Astrocyte (in vitro differentiated cells and primary cell): Measurements from ENCODE around the gene HLA-A. TPM values are rescaled to one million over a fixed set of nuclear protein-coding genes. Genes with fewer than 3 reads are reported as not detected.

ENCODE experiments used
- DNase-seq: peaks from one replicate; pipeline ENCODE4 v3.0.0-alpha.2; 2010; ENCODE audit warnings: low read depth
- FAIRE-seq: peaks from 2 replicates; lab custom pipeline; 2011; peaks lifted over from hg19 to GRCh38; lab: Jason Lieb, UNC
- H2AFZ ChIP-seq: 2 replicates; pipeline ENCODE4 v1.6.0; 2012; ENCODE audit warnings: low read depth, low read length, inconsistent platforms
- H3K27ac ChIP-seq: 2 replicates; pipeline ENCODE4 v1.5.1; 2011; ENCODE audit warnings: low read depth, low read length, inconsistent platforms
- H3K27me3 ChIP-seq: 2 replicates; pipeline ENCODE4 v1.6.0; 2011; ENCODE audit warnings: low read length, inconsistent platforms; ENCODE audit not compliant: insufficient read depth
- H3K36me3 ChIP-seq: 2 replicates; pipeline ENCODE4 v1.5.1; 2011; ENCODE audit warnings: low read length, inconsistent platforms; ENCODE audit not compliant: insufficient read depth
- H3K4me1 ChIP-seq: 2 replicates; pipeline ENCODE4 v1.5.1; 2011; ENCODE audit warnings: low read length, inconsistent platforms; ENCODE audit not compliant: insufficient read depth
- H3K4me2 ChIP-seq: 2 replicates; pipeline ENCODE4 v1.6.0; 2012; ENCODE audit warnings: low read length, inconsistent platforms
- H3K4me3 ChIP-seq: 2 replicates; pipeline ENCODE4 v1.5.1; 2011; ENCODE audit warnings: low read depth, mild to moderate bottlenecking, low read length, inconsistent platforms; ENCODE audit not compliant: insufficient read depth
- H3K79me2 ChIP-seq: 2 replicates; pipeline ENCODE4 v1.6.0; 2012; ENCODE audit warnings: mild to moderate bottlenecking, low read length, inconsistent platforms; ENCODE audit not compliant: insufficient read depth
- H3K9ac ChIP-seq: 2 replicates; pipeline ENCODE4 v1.6.0; 2012; ENCODE audit warnings: mild to moderate bottlenecking, low read length, inconsistent platforms
- H3K9me3 ChIP-seq: 2 replicates; pipeline ENCODE4 v1.5.1; 2012; ENCODE audit warnings: low read depth, mild to moderate bottlenecking, low read length, inconsistent platforms; ENCODE audit not compliant: insufficient read depth
- H4K20me1 ChIP-seq: 2 replicates; pipeline ENCODE4 v1.6.0; 2012; ENCODE audit warnings: low read length, inconsistent platforms; ENCODE audit not compliant: insufficient read depth
- H3K27ac Mint-ChIP-seq: one replicate; pipeline ENCODE4 v1.8.0; 2021; ENCODE audit warnings: mild to moderate bottlenecking, mixed read lengths; ENCODE audit not compliant: unreplicated experiment
- H3K27me3 Mint-ChIP-seq: one replicate; pipeline ENCODE4 v1.8.0; 2021; ENCODE audit warnings: low read depth, mixed read lengths; ENCODE audit not compliant: unreplicated experiment
- H3K36me3 Mint-ChIP-seq: one replicate; pipeline ENCODE4 v1.8.0; 2021; ENCODE audit warnings: low read depth, mixed read lengths; ENCODE audit not compliant: unreplicated experiment
- H3K4me1 Mint-ChIP-seq: one replicate; pipeline ENCODE4 v1.8.0; 2021; ENCODE audit warnings: low read depth, mixed read lengths; ENCODE audit not compliant: unreplicated experiment
- H3K4me3 Mint-ChIP-seq: one replicate; pipeline ENCODE4 v1.8.0; 2021; ENCODE audit warnings: mild to moderate bottlenecking, moderate library complexity, mixed read lengths; ENCODE audit not compliant: unreplicated experiment
- H3K9me3 Mint-ChIP-seq: one replicate; pipeline ENCODE4 v1.8.0; 2021; ENCODE audit warnings: mild to moderate bottlenecking, mixed read lengths; ENCODE audit not compliant: unreplicated experiment
- CTCF ChIP-seq: IDR thresholded peaks from 2 replicates; pipeline ENCODE4 v1.5.1; 2011; ENCODE audit warnings: low read depth, mild to moderate bottlenecking, inconsistent platforms, low read length, moderate library complexity; ENCODE audit not compliant: insufficient read depth
- EZH2 ChIP-seq: IDR thresholded peaks from 2 replicates; pipeline ENCODE4 v1.6.1; 2012; ENCODE audit warnings: mild to moderate bottlenecking, low read length, inconsistent platforms; ENCODE audit not compliant: insufficient read depth
- total RNA-seq: library from RNA; stranded (reverse); gene quantifications from 2 replicates; pipeline ENCODE4 v1.2.1, GENCODE V29; 2021

Gene HLA-A
- total RNA-seq, 1 donor from 2014 or later, result 327 TPM

DNA sequence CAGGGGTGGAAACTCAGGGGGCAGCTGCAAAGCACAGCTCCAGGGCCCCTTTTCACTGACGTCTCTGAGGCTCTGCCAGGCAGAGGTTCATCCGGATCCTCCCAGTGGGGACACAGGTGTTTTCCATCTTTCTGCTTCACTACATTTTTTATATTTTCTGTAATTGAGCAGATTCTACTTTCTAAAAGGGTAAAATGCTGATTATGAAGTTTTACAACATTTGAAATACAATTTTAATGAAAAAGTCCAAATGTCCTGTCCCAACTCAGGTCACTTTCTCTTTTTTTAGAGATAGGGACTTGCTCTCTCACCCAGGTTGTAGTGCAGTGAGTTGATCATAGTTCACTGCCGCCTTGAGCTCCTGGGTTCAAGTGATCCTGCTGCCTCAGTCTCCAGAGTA is 41.9 kb downstream of the HLA-A start:
- Histone ChIP-seq H4K20me1 (no peaks in the 10 kb centered on the region), H2AFZ (no peak overlapping the region), H3K79me2 (no peaks in the 10 kb centered on the region), H3K27ac (no peak overlapping the region), H3K9ac (no peak overlapping the region), H3K27me3 (peaks cover 14% of the 10 kb centered on the region), H3K4me3 (no peak overlapping the region), H3K4me1 (no peaks in the 10 kb centered on the region), H3K36me3 (no peaks in the 10 kb centered on the region), H3K9me3 (no peaks in the 10 kb centered on the region), H3K4me2 (no peak overlapping the region)
- no peak for DNase-seq
- Mint-ChIP-seq H3K4me1 (peaks cover 4% of the 10 kb centered on the region), H3K27ac (no peak overlapping the region), H3K27me3 (peaks cover 34% of the 10 kb centered on the region), H3K4me3 (no peak overlapping the region), H3K36me3 (no peaks in the 10 kb centered on the region), H3K9me3 (peaks cover 3% of the 10 kb centered on the region)
- FAIRE-seq, result no peak
- TF ChIP-seq EZH2 (no peak), CTCF (no peak)

- Histone ChIP-seq H3K4me1 (no peaks in the 10 kb centered on the region), H3K4me2 (no peak overlapping the region), H2AFZ (no peak overlapping the region), H3K9ac (no peak overlapping the region), H3K27me3 (peaks cover 14% of the 10 kb centered on the region), H3K27ac (no peak overlapping the region), H4K20me1 (no peaks in the 10 kb centered on the region), H3K4me3 (no peak overlapping the region), H3K36me3 (no peaks in the 10 kb centered on the region), H3K9me3 (no peaks in the 10 kb centered on the region), H3K79me2 (no peaks in the 10 kb centered on the region)
- FAIRE-seq (no peak), DNase-seq (no peak)
- no peak for TF ChIP-seq EZH2
- TF ChIP-seq CTCF, result no peak
- Mint-ChIP-seq H3K27ac (no peak overlapping the region), H3K36me3 (no peaks in the 10 kb centered on the region), H3K4me1 (peaks cover 8% of the 10 kb centered on the region), H3K9me3 (peaks cover 3% of the 10 kb centered on the region), H3K27me3 (peaks cover 34% of the 10 kb centered on the region), H3K4me3 (no peak overlapping the region)
Measured at GRCh38 chr6:29984992-29985391, 42.7 kb downstream of the HLA-A start.

GRCh38 chr6:29986179-29986781 is 43.9 kb downstream of the HLA-A start:
- TF ChIP-seq EZH2, result no peak
- no peak for TF ChIP-seq CTCF
- Mint-ChIP-seq H3K27ac (no peak overlapping the region), H3K4me3 (no peak overlapping the region), H3K9me3 (peaks cover 3% of the 10 kb centered on the region), H3K36me3 (no peaks in the 10 kb centered on the region), H3K4me1 (peaks cover 8% of the 10 kb centered on the region), H3K27me3 (peaks cover 25% of the 10 kb centered on the region)
- DNase-seq (no peak), FAIRE-seq (no peak)
- Histone ChIP-seq H3K27ac (no peak overlapping the region), H3K27me3 (peaks cover 14% of the 10 kb centered on the region), H3K4me2 (no peak overlapping the region), H3K9ac (no peak overlapping the region), H3K36me3 (no peaks in the 10 kb centered on the region), H4K20me1 (no peaks in the 10 kb centered on the region), H3K79me2 (no peaks in the 10 kb centered on the region), H3K4me3 (no peak overlapping the region), H3K9me3 (no peaks in the 10 kb centered on the region), H3K4me1 (no peaks in the 10 kb centered on the region), H2AFZ (no peak overlapping the region)
